Measurements from ENCODE around the gene CDC27. TPM values are rescaled to one million over a fixed set of nuclear protein-coding genes. Genes with fewer than 3 reads are reported as not detected.

CDC27 gene
- total and polyA plus RNA-seq, 2 donors (not counting 3 experiments of a cell fraction or from before 2014, with no cell fraction given): 76.1 to 172 TPM

DNA sequence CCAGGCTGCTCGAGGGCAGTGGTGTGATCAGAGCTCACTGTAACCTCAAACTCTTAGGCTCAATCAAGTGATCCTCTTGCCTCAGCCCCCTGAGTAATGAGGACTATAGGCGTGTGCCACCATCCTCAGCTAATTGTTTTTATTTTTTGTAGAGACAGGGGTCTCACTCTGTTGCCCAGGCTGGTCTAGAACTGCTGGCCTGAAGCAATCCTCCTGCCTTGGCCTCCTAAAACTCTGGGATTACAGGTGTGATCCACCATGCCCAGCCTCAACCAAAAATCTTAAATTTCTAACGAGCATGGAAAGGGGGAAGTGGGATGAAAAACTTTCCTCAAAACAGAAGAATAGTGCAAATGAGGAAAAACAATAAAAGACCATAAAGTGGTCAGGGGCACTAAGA lies 92.8 kb downstream of the CDC27 start:
- no peak for FAIRE-seq

More for the DNA sequence above, 92.8 kb downstream of the CDC27 start:
- H3K9me1 ChIP-seq (replicated peaks; ENCODE audit: control insufficient read depth, extremely low read depth, insufficient read depth, low read length): no peaks in the 10 kb centered on the region
- POLR2A ChIA-PET: no interaction called here
- BruUV-seq (replicated peaks): no TSS peak
- TF ChIP-seq MYC (IDR thresholded peaks at IDR 0.05; ENCODE audit: low read depth, low read length) (no peak), FOS (IDR thresholded peaks at IDR 0.05; ENCODE audit: borderline replicate concordance, insufficient read depth, low read length) (no peak), GATA2 (IDR thresholded peaks at IDR 0.05; ENCODE audit: insufficient read depth, insufficient read length, low read depth, low read length) (no peak), POLR2A (IDR thresholded peaks at IDR 0.05; ENCODE audit: low read depth, low read length) (no peak), JUN (IDR thresholded peaks at IDR 0.05; ENCODE audit: borderline replicate concordance, insufficient read depth, insufficient read length, low read depth) (no peak), EZH2 (IDR thresholded peaks at IDR 0.05; ENCODE audit: borderline replicate concordance, low read depth, low read length, severe bottlenecking) (no peak)
- TF ChIP-seq, protein P1, sequence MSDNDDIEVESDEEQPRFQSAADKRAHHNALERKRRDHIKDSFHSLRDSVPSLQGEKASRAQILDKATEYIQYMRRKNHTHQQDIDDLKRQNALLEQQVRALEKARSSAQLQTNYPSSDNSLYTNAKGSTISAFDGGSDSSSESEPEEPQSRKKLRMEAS (IDR thresholded peaks at IDR 0.05; ENCODE audit: insufficient read depth, insufficient read length): no peak
- TF ChIP-seq, protein P2, sequence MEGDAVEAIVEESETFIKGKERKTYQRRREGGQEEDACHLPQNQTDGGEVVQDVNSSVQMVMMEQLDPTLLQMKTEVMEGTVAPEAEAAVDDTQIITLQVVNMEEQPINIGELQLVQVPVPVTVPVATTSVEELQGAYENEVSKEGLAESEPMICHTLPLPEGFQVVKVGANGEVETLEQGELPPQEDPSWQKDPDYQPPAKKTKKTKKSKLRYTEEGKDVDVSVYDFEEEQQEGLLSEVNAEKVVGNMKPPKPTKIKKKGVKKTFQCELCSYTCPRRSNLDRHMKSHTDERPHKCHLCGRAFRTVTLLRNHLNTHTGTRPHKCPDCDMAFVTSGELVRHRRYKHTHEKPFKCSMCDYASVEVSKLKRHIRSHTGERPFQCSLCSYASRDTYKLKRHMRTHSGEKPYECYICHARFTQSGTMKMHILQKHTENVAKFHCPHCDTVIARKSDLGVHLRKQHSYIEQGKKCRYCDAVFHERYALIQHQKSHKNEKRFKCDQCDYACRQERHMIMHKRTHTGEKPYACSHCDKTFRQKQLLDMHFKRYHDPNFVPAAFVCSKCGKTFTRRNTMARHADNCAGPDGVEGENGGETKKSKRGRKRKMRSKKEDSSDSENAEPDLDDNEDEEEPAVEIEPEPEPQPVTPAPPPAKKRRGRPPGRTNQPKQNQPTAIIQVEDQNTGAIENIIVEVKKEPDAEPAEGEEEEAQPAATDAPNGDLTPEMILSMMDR (IDR thresholded peaks at IDR 0.05; ENCODE audit: extremely low read depth in 1 of 2, insufficient read depth in 1 of 2, low read depth in 1 of 2, low read length in 2 of 2): no peak
- H3K9ac ChIP-seq (replicated peaks; ENCODE audit: extremely low read depth, insufficient read depth, low read length): no peak overlapping the region
- H3K27me3 ChIP-seq (ENCODE audit: control insufficient read depth in 2 of 2, insufficient read depth in 2 of 2, low read length in 2 of 2): no peaks in the 10 kb centered on the region
- dilution Hi-C loops (cut with MboI; ENCODE audit: extremely low pct_ligation_motif_present, low sequenced_read_pairs): no loop called here
- H3K4me2 ChIP-seq (ENCODE audit: insufficient read depth, low read length): no peak overlapping the region
- H3K36me3 ChIP-seq (ENCODE audit: control insufficient read depth in 2 of 2, extremely low read depth in 1 of 2, insufficient read depth in 2 of 2, low read length in 2 of 2): no peaks in the 10 kb centered on the region
- no peaks in the 10 kb centered on the region for H4K20me1 ChIP-seq (replicated peaks; ENCODE audit: control insufficient read depth, extremely low read depth, insufficient read depth, low read length)
- intact Hi-C loops (cut with micrococcal nuclease): no loop called here
- no peaks in the 10 kb centered on the region for H3K9me3 ChIP-seq (replicated peaks; ENCODE audit: control insufficient read depth, insufficient read depth, low read length)
- CTCF ChIA-PET: interaction anchor here (1.0 to 1.7 kb wide), 2 partner anchors 154 to 219 kb away, joined by 4 to 8 read pairs; no protein-coding TSS in a partner anchor
- no peak overlapping the region for H3K4me3 ChIP-seq (replicated peaks in 1 of 3; ENCODE audit: insufficient read depth in 1 of 3, low read depth in 1 of 3, low read length in 3 of 3)
- H3K79me2 ChIP-seq (ENCODE audit: control insufficient read depth, insufficient read depth, low read length): peaks cover 20% of the 10 kb centered on the region
- no peak overlapping the region for H3K27ac ChIP-seq (ENCODE audit: insufficient read depth, low read depth, low read length)
- peaks cover 5% of the 10 kb centered on the region for H3K4me1 ChIP-seq (ENCODE audit: control insufficient read depth, extremely low read depth, insufficient read depth, low read length)
- no peak for DNase-seq (ENCODE audit: low read depth, low spot score)
- no peak overlapping the region for H2AFZ ChIP-seq (ENCODE audit: low read depth, low read length)
